Upper lobe of right lung (tissue), 1 donor: ENCODE measurements around the gene RGS6. TPM values are rescaled to one million over a fixed set of nuclear protein-coding genes. Genes with fewer than 3 reads are reported as not detected.

ENCODE experiments used
- ATAC-seq: fragments of 200-7000 bp; cut with Tn5 transposase; one replicate; pipeline ENCODE4 v1.9.1; 2020; ENCODE audit warnings: mild to moderate bottlenecking, moderate library complexity
- DNase-seq: peaks from one replicate; pipeline ENCODE4 v3.0.0-alpha.2; 2020
- H3K27ac ChIP-seq: fragments of 200-600 bp; one replicate; pipeline ENCODE4 v1.8.0; 2022
- H3K27me3 ChIP-seq: fragments of 200-600 bp; one replicate; pipeline ENCODE4 v1.8.0; 2022; ENCODE audit warnings: mild to moderate bottlenecking
- H3K36me3 ChIP-seq: fragments of 200-600 bp; one replicate; pipeline ENCODE4 v1.8.0; 2022
- H3K4me1 ChIP-seq: fragments of 200-600 bp; one replicate; pipeline ENCODE4 v1.8.0; 2022
- H3K4me3 ChIP-seq: fragments of 200-600 bp; one replicate; pipeline ENCODE4 v1.8.0; 2022; ENCODE audit warnings: mild to moderate bottlenecking
- H3K9me3 ChIP-seq: fragments of 200-600 bp; one replicate; pipeline ENCODE4 v1.8.0; 2022
- intact Hi-C: fragments of 100-400 bp; cut with DNase I; formaldehyde crosslinking; loops from one replicate; pipeline ENCODE4 v1.11.0; 2022
- total RNA-seq: library from RNA; stranded (reverse); fragmentation: NEBNext Ultra II Directional; extraction: Animal tissue kit (Norgen Biotek cat#: 25700); gene quantifications from one replicate; pipeline ENCODE4 v1.2.1, GENCODE V29; 2021
- TF ChIP-seq, protein P1 (sequence below): fragments of 200-600 bp; IDR thresholded peaks from one replicate; pipeline ENCODE4 v1.8.0; 2022; ENCODE audit warnings: antibody characterized with exemption
- donor health status: DM: no; HTN: yes; CAD: no; lungs with severe emphysema.

The RGS6 gene
- total RNA-seq, 1 donor from 2014 or later, result 2.6 TPM

GRCh38 chr14:72608391-72609204 lies 676.4 kb downstream of the RGS6 start:
- intact Hi-C loops, result no loop called here
- Histone ChIP-seq H3K36me3 (no peaks in the 10 kb centered on the region), H3K9me3 (no peaks in the 10 kb centered on the region), H3K27ac (no peak overlapping the region), H3K27me3 (no peaks in the 10 kb centered on the region), H3K4me3 (no peak overlapping the region), H3K4me1 (no peaks in the 10 kb centered on the region)
- TF ChIP-seq, protein P1, sequence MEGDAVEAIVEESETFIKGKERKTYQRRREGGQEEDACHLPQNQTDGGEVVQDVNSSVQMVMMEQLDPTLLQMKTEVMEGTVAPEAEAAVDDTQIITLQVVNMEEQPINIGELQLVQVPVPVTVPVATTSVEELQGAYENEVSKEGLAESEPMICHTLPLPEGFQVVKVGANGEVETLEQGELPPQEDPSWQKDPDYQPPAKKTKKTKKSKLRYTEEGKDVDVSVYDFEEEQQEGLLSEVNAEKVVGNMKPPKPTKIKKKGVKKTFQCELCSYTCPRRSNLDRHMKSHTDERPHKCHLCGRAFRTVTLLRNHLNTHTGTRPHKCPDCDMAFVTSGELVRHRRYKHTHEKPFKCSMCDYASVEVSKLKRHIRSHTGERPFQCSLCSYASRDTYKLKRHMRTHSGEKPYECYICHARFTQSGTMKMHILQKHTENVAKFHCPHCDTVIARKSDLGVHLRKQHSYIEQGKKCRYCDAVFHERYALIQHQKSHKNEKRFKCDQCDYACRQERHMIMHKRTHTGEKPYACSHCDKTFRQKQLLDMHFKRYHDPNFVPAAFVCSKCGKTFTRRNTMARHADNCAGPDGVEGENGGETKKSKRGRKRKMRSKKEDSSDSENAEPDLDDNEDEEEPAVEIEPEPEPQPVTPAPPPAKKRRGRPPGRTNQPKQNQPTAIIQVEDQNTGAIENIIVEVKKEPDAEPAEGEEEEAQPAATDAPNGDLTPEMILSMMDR, result no peak
- ATAC-seq (no peak), DNase-seq (no peak)

DNA sequence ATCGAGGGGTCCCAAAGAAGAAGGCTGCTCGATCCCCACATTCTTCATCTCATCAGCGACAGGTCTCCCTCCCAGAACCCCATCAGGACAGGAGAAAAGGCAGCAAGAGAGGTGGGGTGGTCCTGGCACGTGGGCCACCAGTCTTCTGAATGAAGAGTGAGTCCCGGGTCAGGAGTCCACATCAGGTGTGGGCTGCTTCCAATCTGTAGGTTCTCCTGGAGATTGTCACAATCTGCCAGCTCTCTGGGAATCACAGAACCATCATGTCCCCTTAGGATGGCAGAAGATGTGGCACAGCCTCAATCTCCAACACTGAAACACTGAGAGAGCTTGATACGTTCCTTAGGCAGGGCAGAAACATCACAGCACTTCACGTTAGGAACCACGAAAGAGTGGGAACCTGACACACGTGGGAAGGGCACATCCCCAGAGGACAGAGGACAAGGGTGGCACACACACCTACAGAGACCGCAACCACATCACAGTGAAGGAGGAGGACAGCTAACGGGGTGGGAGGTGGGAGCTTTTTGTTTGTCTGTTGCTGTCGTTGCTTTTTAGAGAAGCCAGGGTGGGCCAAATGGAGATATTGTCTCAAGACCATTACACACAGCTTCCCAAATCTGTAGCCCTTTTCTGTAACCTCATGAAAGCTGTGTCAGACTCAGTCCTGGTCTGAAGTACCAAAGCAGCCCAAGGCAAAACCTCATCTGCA lies 677.1 kb downstream of the RGS6 start:
- TF ChIP-seq, protein P1, result no peak
- intact Hi-C loops, result no loop called here
- ATAC-seq, result no peak

GRCh38 chr14:72610096-72610830 lies 678.0 kb downstream of the RGS6 start:
- TF ChIP-seq, protein P1, result no peak
- Histone ChIP-seq H3K27ac (no peak overlapping the region), H3K4me1 (no peaks in the 10 kb centered on the region), H3K27me3 (no peaks in the 10 kb centered on the region), H3K9me3 (no peaks in the 10 kb centered on the region), H3K36me3 (no peaks in the 10 kb centered on the region), H3K4me3 (no peak overlapping the region)
- intact Hi-C loops, result no loop called here
- no peak for ATAC-seq
- no peak for DNase-seq

More for the DNA sequence above, 677.1 kb downstream of the RGS6 start:
- no peaks in the 10 kb centered on the region for H3K9me3 ChIP-seq
- H3K27ac ChIP-seq, result no peak overlapping the region
- no peak overlapping the region for H3K4me3 ChIP-seq
- no peaks in the 10 kb centered on the region for H3K36me3 ChIP-seq
- H3K4me1 ChIP-seq, result no peaks in the 10 kb centered on the region
- DNase-seq, result no peak
- H3K27me3 ChIP-seq, result no peaks in the 10 kb centered on the region

DNA sequence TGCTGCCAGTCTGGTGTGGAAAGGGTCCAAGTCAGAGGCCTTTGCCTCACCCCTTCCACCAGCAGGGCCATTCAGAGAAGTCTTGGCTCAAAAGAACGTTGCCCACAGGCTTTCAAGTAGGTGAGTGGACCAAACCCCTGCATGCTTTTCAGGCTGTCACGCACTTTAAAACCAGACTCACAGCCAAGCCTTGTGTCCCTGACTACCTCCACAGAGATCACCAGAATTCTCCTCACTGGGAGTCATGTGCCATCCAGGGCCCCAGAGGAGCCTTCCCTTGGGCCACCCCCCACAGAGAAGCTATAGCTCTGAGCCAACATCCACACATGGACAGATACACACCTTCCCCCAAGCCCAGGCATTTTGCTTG lies 678.6 kb downstream of the RGS6 start:
- H3K9me3 ChIP-seq, result no peaks in the 10 kb centered on the region
- no peaks in the 10 kb centered on the region for H3K36me3 ChIP-seq
- intact Hi-C loops, result no loop called here
- H3K4me1 ChIP-seq, result no peaks in the 10 kb centered on the region
- H3K27ac ChIP-seq, result no peak overlapping the region
- no peaks in the 10 kb centered on the region for H3K27me3 ChIP-seq
- no peak overlapping the region for H3K4me3 ChIP-seq
- ATAC-seq, result no peak
- DNase-seq, result no peak
- TF ChIP-seq, protein P1, result no peak

DNA sequence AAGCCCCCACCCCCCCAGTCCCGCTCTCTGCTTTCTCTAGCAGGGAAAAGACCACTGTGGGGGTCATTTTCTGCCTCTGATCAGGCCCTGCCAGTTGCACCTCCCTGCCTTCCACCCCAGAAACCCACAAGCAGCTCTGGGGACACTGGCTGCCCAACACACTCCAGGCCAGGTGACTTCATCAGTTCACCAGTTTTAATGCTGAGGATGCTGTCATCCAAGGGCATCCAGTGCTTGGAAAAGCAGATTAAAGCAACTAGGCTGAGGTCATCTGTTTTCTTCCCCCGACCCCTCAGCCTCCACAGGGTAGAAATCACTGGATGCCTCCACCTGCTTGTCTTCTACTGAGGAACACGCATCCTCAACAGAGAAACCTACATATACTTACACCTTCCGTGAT lies 679.3 kb downstream of the RGS6 start:
- intact Hi-C loops, result no loop called here
- H3K36me3 ChIP-seq, result no peaks in the 10 kb centered on the region
- no peaks in the 10 kb centered on the region for H3K27me3 ChIP-seq
- ATAC-seq (no peak), DNase-seq (no peak)
- no peaks in the 10 kb centered on the region for H3K9me3 ChIP-seq
- H3K4me3 ChIP-seq, result no peak overlapping the region
- H3K27ac ChIP-seq, result no peak overlapping the region
- H3K4me1 ChIP-seq, result no peaks in the 10 kb centered on the region
- TF ChIP-seq, protein P1, result no peak
